GM23338 (cell line): ENCODE measurements around the gene TRMT6. TPM values are rescaled to one million over a fixed set of nuclear protein-coding genes. Genes with fewer than 3 reads are reported as not detected.

Source experiments
- ATAC-seq: fragments of 200-7000 bp; cut with Tn5 transposase; 3 replicates; pipeline ENCODE4 v1.9.1; 2020
- DNase-seq: peaks from one replicate; pipeline ENCODE4 v3.0.0-alpha.2; 2015; ENCODE audit warnings: low spot score
- H2AFZ ChIP-seq: fragments of 200-600 bp; sonication (generic); 2 replicates; pipeline ENCODE4 v1.8.0; 2016; ENCODE audit warnings: antibody characterized with exemption, mild to moderate bottlenecking, moderate library complexity
- H3F3A ChIP-seq: fragments of 200-600 bp; sonication (generic); replicated peaks from 2 replicates; pipeline ENCODE4 v1.8.0; 2017; ENCODE audit warnings: antibody characterized with exemption, mixed run types, low read depth
- H3K27ac ChIP-seq: fragments of 200-600 bp; sonication (generic); 2 replicates; pipeline ENCODE4 v1.6.1; 2016; ENCODE audit warnings: low read depth
- H3K27me3 ChIP-seq: fragments of 200-600 bp; sonication (generic); 2 replicates; pipeline ENCODE4 v1.8.0; 2016; ENCODE audit warnings: mild to moderate bottlenecking, mixed run types, moderate library complexity; ENCODE audit not compliant: insufficient read depth
- H3K36me3 ChIP-seq: fragments of 200-600 bp; sonication (generic); 2 replicates; pipeline ENCODE4 v1.8.0; 2016; ENCODE audit warnings: mild to moderate bottlenecking; ENCODE audit not compliant: insufficient read depth
- H3K4me1 ChIP-seq: fragments of 200-600 bp; sonication (generic); 2 replicates; pipeline ENCODE4 v1.8.0; 2016; ENCODE audit warnings: mild to moderate bottlenecking, moderate library complexity; ENCODE audit not compliant: insufficient read depth
- H3K4me2 ChIP-seq: fragments of 200-600 bp; sonication (generic); 2 replicates; pipeline ENCODE4 v1.7.1; 2017; ENCODE audit warnings: mixed run types
- H3K4me3 ChIP-seq: fragments of 200-600 bp; sonication (generic); 2 replicates; pipeline ENCODE4 v1.6.1; 2016; ENCODE audit warnings: mixed run types
- H3K79me2 ChIP-seq: fragments of 200-600 bp; sonication (generic); replicated peaks from 2 replicates; pipeline ENCODE4 v1.8.0; 2017; ENCODE audit warnings: mild to moderate bottlenecking; ENCODE audit not compliant: insufficient read depth
- H3K9me2 ChIP-seq: fragments of 200-600 bp; sonication (generic); 2 replicates; pipeline ENCODE4 v1.8.0; 2017; ENCODE audit not compliant: insufficient read depth
- H4K20me1 ChIP-seq: fragments of 200-600 bp; sonication (generic); replicated peaks from 2 replicates; pipeline ENCODE4 v1.8.0; 2017; ENCODE audit warnings: mild to moderate bottlenecking; ENCODE audit not compliant: insufficient read depth
- H3K27ac Mint-ChIP-seq: 2 replicates; pipeline ENCODE4 v1.8.0; 2020; ENCODE audit warnings: inconsistent platforms, mild to moderate bottlenecking, moderate library complexity, mixed read lengths
- H3K27me3 Mint-ChIP-seq: 3 replicates; pipeline ENCODE4 v1.8.0; 2022; ENCODE audit warnings: low read depth, mild to moderate bottlenecking, moderate library complexity, mixed read lengths, inconsistent platforms; ENCODE audit not compliant: insufficient read depth, poor library complexity
- H3K36me3 Mint-ChIP-seq: 3 replicates; pipeline ENCODE4 v1.8.0; 2021; ENCODE audit warnings: low read depth, mild to moderate bottlenecking, inconsistent platforms, moderate library complexity, mixed read lengths
- H3K4me1 Mint-ChIP-seq: 3 replicates; pipeline ENCODE4 v1.8.0; 2020; ENCODE audit warnings: mild to moderate bottlenecking, inconsistent platforms, mixed read lengths
- H3K4me3 Mint-ChIP-seq: 3 replicates; pipeline ENCODE4 v1.8.0; 2021; ENCODE audit warnings: moderate library complexity, mild to moderate bottlenecking, inconsistent platforms, mixed read lengths
- H3K9me3 Mint-ChIP-seq: 3 replicates; pipeline ENCODE4 v1.8.0; 2020; ENCODE audit warnings: moderate library complexity, mild to moderate bottlenecking, inconsistent platforms, mixed read lengths
- EZH2 ChIP-seq: fragments of 200-600 bp; sonication (generic); IDR thresholded peaks from one replicate; pipeline ENCODE4 v1.8.0; 2017; ENCODE audit warnings: antibody characterized with exemption, mild to moderate bottlenecking, low read depth; ENCODE audit not compliant: unreplicated experiment
- JUNB ChIP-seq: IDR thresholded peaks from one replicate; pipeline ENCODE4 v1.6.1; 2016; ENCODE audit warnings: antibody characterized with exemption; ENCODE audit not compliant: unreplicated experiment
- NANOG ChIP-seq: IDR thresholded peaks from 2 replicates; pipeline ENCODE4 v1.6.1; 2016; ENCODE audit warnings: antibody characterized with exemption, borderline replicate concordance
- POLR2AphosphoS5 ChIP-seq: IDR thresholded peaks from 2 replicates; pipeline ENCODE4 v1.6.1; 2016; ENCODE audit warnings: antibody characterized with exemption, low read depth
- STAT1 ChIP-seq: IDR thresholded peaks from one replicate; pipeline ENCODE4 v1.6.1; 2016; ENCODE audit warnings: antibody characterized with exemption; ENCODE audit not compliant: unreplicated experiment
- ZNF114 ChIP-seq: fragments of 250-450 bp; sonication (Bioruptor Pico); IDR thresholded peaks from 2 replicates; pipeline ENCODE4 v1.5.0; 2020; ENCODE audit warnings: mild to moderate bottlenecking, moderate library complexity
- ZNF331 ChIP-seq: fragments of 250-450 bp; sonication (Bioruptor Pico); IDR thresholded peaks from 2 replicates; pipeline ENCODE4 v1.5.0; 2020; ENCODE audit warnings: low read depth, mild to moderate bottlenecking, moderate library complexity
- polyA plus RNA-seq: library from polyadenylated mRNA; unstranded; fragments of >200 nt; fragmentation: Nextera tagmentation; extraction: Ambion mirVana; gene quantifications from 2 replicates; pipeline ENCODE4 v1.2.1, GENCODE V29; 2016
- total RNA-seq: library from RNA; depleted of rRNA; stranded (reverse); fragments of >200 nt; shearing (Covaris generic); gene quantifications from 2 replicates; pipeline ENCODE4 v1.2.3, GENCODE V29; 2014
- TF ChIP-seq, protein P1 (sequence below), 2 experiments: fragments of 200-600 bp in 1 of 2; sonication (generic) in 1 of 2; conservative IDR thresholded peaks; 2 replicates each; pipeline versions ENCODE4 v1.5.1 to v1.6.1; 2016 to 2017; ENCODE audit warnings: antibody characterized with exemption in 2 of 2, low read depth in 2 of 2, mild to moderate bottlenecking in 2 of 2, moderate library complexity in 1 of 2
- TF ChIP-seq, protein P2 (sequence below): IDR thresholded peaks from 2 replicates; pipeline ENCODE4 v1.6.1; 2016; ENCODE audit warnings: antibody characterized with exemption
- TF ChIP-seq, protein P3 (sequence below): IDR thresholded peaks from one replicate; pipeline ENCODE4 v1.6.1; 2018; ENCODE audit warnings: antibody characterized with exemption; ENCODE audit not compliant: unreplicated experiment

Gene TRMT6
- total and polyA plus RNA-seq, 2 experiments from 2014 or later = 15.5 to 26.3 TPM

DNA sequence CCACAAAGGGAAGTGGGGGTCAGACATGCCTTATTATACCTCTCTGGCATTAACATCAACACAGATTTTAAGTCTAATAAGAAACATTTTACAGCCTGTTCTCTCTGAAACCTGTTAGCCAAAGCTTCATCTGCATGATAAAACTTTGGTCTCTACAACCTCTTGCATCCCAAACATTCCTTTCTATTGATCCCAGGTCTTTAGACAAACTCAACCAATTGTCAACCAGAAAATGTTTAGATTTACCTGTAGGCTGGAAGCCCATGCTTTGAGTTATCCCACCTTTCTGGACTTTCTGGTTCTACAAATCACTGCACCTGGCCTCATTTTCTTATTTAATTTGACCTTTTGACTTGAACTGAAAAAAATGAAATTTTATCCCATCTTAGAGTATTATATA is 20.9 kb upstream of the TRMT6 start (continued):
- TF ChIP-seq, protein P1, sequence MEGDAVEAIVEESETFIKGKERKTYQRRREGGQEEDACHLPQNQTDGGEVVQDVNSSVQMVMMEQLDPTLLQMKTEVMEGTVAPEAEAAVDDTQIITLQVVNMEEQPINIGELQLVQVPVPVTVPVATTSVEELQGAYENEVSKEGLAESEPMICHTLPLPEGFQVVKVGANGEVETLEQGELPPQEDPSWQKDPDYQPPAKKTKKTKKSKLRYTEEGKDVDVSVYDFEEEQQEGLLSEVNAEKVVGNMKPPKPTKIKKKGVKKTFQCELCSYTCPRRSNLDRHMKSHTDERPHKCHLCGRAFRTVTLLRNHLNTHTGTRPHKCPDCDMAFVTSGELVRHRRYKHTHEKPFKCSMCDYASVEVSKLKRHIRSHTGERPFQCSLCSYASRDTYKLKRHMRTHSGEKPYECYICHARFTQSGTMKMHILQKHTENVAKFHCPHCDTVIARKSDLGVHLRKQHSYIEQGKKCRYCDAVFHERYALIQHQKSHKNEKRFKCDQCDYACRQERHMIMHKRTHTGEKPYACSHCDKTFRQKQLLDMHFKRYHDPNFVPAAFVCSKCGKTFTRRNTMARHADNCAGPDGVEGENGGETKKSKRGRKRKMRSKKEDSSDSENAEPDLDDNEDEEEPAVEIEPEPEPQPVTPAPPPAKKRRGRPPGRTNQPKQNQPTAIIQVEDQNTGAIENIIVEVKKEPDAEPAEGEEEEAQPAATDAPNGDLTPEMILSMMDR (conservative IDR thresholded peaks at IDR 0.05; ENCODE audit: low read depth in 2 of 2) = no peak
- TF ChIP-seq POLR2AphosphoS5 (no peak), NANOG (no peak)
- TF ChIP-seq, protein P2, sequence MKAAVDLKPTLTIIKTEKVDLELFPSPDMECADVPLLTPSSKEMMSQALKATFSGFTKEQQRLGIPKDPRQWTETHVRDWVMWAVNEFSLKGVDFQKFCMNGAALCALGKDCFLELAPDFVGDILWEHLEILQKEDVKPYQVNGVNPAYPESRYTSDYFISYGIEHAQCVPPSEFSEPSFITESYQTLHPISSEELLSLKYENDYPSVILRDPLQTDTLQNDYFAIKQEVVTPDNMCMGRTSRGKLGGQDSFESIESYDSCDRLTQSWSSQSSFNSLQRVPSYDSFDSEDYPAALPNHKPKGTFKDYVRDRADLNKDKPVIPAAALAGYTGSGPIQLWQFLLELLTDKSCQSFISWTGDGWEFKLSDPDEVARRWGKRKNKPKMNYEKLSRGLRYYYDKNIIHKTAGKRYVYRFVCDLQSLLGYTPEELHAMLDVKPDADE = no peak

DNA sequence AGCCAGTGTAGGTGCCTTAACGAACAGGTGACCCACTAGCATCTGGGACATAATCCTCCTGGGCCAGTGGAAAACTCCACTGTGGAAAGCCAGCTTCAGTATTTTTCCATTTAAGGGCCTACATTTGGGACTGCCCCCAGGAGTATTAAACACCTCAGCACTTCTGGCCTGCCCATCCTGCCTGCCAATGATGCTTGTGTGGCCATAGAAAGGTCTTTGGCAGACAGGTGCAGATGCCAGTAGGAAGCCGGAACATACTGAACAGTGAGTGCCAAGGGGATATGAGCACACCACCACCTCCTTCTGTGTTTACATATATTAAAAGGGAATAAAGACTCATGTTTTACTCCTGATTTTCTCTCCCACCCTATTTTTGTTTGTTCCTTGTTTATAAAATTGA is 20.0 kb upstream of the TRMT6 start:
- no peak for ATAC-seq
- peaks cover 21% of the 10 kb centered on the region for H3K36me3 ChIP-seq
- TF ChIP-seq POLR2AphosphoS5 (no peak), ZNF114 (CRISPR knock-in tag) (no peak), ZNF331 (CRISPR knock-in tag) (no peak), EZH2 (no peak), JUNB (no peak), NANOG (no peak), STAT1 (no peak)
- TF ChIP-seq, protein P2 = no peak
- TF ChIP-seq, protein P1 (conservative IDR thresholded peaks at IDR 0.05; ENCODE audit: low read depth in 2 of 2) = no peak
- TF ChIP-seq, protein P3, sequence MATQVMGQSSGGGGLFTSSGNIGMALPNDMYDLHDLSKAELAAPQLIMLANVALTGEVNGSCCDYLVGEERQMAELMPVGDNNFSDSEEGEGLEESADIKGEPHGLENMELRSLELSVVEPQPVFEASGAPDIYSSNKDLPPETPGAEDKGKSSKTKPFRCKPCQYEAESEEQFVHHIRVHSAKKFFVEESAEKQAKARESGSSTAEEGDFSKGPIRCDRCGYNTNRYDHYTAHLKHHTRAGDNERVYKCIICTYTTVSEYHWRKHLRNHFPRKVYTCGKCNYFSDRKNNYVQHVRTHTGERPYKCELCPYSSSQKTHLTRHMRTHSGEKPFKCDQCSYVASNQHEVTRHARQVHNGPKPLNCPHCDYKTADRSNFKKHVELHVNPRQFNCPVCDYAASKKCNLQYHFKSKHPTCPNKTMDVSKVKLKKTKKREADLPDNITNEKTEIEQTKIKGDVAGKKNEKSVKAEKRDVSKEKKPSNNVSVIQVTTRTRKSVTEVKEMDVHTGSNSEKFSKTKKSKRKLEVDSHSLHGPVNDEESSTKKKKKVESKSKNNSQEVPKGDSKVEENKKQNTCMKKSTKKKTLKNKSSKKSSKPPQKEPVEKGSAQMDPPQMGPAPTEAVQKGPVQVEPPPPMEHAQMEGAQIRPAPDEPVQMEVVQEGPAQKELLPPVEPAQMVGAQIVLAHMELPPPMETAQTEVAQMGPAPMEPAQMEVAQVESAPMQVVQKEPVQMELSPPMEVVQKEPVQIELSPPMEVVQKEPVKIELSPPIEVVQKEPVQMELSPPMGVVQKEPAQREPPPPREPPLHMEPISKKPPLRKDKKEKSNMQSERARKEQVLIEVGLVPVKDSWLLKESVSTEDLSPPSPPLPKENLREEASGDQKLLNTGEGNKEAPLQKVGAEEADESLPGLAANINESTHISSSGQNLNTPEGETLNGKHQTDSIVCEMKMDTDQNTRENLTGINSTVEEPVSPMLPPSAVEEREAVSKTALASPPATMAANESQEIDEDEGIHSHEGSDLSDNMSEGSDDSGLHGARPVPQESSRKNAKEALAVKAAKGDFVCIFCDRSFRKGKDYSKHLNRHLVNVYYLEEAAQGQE = no peak

More for the DNA sequence above, 20.0 kb upstream of the TRMT6 start:
- H4K20me1 ChIP-seq = peaks cover 50% of the 10 kb centered on the region
- H3K9me2 ChIP-seq = no peaks in the 10 kb centered on the region
- H3K27me3 Mint-ChIP-seq = peaks cover 46% of the 10 kb centered on the region
- no peak overlapping the region for H2AFZ ChIP-seq
- H3K36me3 Mint-ChIP-seq = peaks cover 88% of the 10 kb centered on the region
- no peak overlapping the region for H3K27ac Mint-ChIP-seq
- no peak overlapping the region for H3K4me3 ChIP-seq
- H3K79me2 ChIP-seq = no peaks in the 10 kb centered on the region
- H3K4me3 Mint-ChIP-seq = no peak overlapping the region
- peaks cover 15% of the 10 kb centered on the region for H3K4me1 Mint-ChIP-seq
- no peak overlapping the region for H3K27ac ChIP-seq
- H3K4me2 ChIP-seq = no peak overlapping the region
- no peak for DNase-seq
- H3K9me3 Mint-ChIP-seq = no peaks in the 10 kb centered on the region
- H3F3A ChIP-seq = no peaks in the 10 kb centered on the region
- peaks cover 4% of the 10 kb centered on the region; the same call in 1 of the 2 replicates for H3K4me1 ChIP-seq
- H3K27me3 ChIP-seq = peaks cover 48% of the 10 kb centered on the region
